ENCODE measurements around the gene PARD3B.

The PARD3B gene

DNA sequence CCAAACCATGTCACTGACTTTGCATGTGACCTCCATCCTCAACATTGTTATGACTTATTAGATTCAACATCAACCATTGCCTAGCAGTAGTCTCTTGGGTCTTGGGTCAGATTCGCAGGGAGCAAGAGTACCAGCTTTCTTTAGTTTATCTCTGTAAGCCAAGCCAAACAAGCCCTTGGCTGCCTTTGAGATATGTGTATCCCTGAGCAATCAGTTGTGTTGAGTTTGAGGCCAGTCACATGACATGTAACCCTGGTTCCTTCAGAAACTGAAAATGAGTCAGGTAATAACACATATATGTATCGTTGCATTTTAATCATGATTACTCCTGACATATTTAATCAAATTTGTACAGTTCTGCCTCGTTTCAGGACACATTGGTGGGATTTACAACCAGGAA, 173.3 kb downstream of the PARD3B start:
- no peak for DNase-seq

DNA sequence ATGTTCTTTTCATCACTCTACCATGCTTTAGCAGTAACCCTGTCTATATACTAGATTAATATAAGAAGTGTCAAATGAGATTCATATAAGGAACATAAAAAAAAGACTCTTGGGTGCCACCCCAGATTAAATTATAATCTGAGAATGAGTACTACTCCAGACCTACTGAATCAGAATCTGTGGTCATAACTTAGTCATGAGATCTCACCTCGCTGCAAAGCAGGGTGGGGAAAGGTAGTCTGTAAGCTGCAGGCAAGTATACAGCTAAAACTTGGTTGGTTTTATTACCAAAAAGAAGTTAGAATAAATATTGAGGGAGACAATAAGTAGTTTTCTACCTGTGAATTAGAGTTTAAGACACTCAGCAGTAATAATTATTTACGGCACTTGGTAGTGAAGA, 175.6 kb downstream of the PARD3B start:
- DNase-seq, result no peak

DNA sequence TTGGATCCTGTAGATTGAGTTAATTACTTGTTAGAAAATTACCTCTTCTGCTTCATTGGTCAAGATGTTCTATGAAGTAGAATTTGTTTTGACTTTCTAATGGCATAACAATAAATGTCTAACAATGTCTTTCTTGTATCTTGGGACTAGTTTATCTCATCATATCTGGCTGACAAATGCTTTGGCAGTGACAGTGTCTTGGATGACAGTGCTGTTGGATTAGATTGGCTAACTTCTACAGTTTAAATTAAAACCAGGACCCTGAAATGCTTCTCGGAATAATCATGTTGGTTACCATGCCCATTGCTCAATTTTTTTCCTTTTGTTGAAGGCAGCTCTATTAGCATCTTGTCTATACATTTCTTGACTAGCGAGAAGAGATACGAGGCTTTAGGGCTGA, 176.9 kb downstream of the PARD3B start:
- DNase-seq, result no peak

DNA sequence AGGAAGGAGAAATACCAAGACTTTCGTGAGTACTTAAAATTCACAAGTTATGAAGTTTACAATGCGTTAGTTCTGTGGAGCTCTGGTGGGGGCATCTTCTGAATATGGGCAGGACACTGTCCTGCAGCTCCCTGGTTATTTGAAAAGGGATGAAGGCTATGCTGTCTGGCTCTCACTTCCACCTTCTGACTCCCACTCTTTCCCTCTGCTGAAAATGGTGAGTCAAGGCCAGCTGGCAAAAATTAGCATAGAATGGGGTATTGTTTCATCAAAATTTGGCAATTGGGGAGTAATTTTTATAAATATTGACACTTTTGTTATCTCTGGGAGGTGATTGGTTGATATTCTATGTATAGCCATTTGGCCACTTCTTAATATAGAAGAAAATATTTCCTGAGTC, 177.4 kb downstream of the PARD3B start:
- DNase-seq, result no peak

DNA sequence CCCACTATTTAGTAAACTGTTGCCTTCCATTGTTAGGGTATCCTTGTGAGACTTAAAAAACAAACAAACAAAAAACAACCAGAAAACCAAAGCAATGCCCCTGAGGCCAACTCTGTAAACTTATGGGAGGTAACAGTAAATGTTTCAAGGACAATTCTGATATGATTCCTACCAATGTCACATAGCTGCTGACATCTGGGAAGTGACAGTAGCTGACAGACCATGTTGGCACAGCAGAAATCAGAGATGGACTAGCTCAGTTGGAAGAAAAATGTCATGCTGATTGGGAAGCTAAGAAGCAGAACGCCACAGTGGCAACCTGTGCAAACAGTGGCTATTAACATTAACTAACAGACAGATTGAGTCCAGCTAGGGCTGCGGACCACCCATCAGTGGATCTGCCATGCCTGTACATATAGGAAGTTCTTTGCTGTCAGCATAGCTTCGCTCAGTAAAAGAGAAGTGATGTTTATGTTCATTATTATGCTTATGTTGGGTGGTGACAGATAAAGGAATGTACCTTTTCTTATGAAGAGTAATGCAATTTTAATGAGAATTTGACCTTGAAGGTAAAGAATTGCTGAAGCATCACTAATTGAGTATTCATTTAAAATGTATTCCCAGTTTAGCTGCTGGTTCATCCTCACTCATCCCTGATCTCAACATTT, 180.6 kb downstream of the PARD3B start:
- no peak for DNase-seq

DNA sequence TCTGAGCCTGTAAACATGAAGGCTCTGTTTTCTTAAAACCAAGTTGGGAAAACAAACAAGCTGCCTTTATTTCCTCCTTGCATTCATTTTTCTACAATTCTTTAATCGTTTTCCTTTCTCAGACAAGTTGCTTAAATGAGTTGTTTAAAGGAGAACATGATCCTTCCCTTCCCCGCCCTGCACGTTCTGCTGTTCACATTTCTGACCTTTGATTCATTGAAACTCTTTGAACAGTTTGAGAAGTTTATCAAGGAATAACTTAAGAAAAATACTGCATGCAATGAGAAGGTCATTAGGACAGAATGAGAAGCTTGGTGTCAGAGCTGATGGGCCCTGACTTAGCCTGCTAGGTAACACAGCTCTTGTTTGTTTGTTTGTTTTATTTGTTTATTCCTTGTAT, 181.6 kb downstream of the PARD3B start:
- no peak for DNase-seq

DNA sequence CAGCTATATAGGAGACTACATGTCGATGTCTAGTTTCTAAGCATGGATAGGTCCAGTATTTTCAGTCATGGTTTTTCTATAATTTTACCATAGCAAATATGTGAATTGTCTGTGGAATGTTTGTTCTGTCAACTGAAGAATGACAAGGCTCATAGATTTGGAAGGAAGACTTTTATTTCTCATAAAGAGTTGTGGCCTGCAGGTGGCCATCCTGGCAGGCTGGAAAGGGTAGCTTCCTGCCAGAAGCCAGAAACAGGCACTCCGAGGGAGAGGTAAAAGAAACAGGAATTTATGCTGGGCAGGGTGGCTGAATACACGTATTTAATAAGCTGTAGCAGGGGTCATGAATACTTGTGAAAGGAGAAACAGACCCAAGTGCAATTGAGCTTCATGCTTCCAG, 182.1 kb downstream of the PARD3B start:
- DNase-seq, result no peak

DNA sequence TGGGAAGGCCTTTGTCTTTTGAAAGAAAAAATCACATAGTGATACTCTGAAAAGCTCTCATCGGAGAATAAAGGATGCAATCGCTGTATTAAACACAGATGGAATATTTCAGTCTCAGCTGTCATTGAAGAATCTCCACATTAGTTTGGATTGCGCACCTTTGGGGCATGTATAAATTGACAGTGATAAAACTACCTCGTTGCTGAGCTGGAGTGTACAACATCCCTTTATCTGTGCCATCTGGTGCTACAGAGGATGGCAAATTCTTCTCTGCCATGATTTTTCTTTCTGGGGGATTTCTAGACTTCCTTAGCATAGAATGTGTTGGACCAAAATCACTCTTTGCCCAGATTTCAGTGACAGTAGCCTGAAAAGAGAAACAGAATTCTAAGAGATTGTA, 185.3 kb downstream of the PARD3B start:
- no peak for DNase-seq

DNA sequence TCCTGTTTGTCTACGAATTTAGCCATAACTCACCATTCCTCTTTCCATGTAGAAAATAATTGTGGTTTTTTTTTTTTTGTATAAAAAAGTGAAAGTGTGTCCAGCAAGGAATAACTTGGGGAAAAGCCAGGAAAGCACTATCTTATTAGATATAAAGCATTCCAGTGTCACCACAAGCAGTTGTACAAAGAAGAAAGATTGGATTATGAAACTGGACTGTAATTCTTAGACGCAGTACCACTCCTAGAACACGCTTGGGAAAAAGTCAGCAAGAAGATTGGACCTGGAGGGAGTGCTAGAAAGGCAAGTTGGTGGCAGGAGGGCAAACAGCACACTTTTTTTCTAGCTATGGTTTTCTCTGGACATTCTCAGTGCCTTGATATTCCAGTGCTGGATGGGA, 186.7 kb downstream of the PARD3B start:
- no peak for DNase-seq

DNA sequence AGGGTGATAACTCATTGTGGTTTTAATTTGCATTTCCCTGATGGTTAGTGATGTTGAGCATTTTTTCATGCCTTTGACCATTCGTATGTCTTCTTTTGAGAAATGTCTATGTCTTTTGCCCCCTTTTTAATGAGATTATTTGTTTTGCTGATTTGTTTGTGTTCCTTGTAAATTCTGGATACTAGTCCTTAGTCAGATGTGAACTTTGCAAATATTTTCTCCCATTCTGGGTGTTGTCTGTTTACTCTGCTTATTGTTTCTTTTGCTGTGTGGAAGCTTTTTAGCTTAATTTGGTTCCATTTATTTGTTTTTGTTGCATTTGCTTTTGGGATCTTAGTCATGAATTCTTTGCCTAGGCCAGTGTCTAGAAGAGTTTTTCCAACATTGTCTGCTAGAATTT, 192.0 kb downstream of the PARD3B start:
- no peak for DNase-seq

DNA sequence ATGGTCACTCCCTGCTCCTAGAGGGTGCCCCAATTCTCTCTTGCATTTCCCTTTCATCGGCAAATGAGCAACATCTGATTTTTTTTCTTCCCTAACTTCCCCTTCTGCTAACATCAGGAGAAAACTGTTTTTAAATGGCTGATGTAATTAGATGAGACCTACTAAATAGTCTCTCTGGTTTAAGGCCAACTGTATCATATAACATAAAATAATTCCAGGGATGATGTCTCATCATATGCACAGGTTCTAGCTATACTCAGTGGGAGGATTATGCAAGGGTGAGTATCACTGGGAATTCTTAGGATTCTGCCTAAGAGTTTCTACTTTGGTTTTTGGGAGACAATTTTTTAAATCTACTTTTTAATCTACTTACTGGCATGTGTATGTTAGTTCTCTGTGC, 193.4 kb downstream of the PARD3B start:
- no peak for DNase-seq

DNA sequence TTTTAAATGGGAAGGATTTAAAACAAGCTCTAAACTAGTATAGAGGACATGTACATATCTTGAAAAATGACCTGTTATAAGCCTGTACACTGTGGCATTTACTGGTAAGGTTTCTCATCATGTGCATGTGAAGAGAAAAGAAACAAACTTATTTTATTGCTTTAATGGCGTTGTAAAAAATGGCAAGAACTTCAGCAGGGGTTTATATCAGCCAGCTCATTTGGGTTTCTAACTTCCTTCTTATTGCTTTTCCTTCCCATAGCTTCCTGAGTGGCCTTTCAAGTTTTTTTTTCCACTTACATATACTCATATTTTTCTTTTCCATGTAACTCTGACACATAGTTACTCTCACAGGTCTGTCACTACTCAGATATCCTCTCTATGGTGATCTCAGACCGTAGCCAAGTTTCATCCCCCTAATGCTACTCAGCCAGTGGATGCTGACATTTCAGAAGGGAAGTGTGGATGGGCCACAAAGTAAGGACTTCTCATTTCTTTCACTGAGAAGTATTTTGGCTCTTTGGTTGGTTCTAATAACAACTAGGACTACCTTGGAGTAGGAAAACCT, 198.2 kb downstream of the PARD3B start:
- no peak for DNase-seq

DNA sequence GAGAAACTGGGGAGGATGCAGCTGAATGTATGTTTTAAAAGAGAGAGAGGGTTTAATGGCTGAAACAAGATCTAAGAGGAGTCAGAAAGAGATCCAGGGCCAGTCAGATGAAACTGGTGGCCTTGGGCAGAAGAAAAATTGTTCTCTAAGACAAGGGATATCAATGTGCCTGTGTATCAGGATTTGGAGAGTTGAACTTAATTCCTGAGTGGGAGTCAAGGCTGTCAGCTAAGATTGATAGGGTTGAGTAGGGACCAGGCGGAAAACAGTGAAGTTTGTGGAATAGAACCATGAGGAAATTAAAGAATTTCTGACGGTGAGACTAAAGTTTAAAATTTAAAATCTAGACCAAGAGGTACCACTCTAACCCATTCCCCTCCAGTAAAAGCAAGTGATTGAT, 199.2 kb downstream of the PARD3B start:
- DNase-seq, result no peak

DNA sequence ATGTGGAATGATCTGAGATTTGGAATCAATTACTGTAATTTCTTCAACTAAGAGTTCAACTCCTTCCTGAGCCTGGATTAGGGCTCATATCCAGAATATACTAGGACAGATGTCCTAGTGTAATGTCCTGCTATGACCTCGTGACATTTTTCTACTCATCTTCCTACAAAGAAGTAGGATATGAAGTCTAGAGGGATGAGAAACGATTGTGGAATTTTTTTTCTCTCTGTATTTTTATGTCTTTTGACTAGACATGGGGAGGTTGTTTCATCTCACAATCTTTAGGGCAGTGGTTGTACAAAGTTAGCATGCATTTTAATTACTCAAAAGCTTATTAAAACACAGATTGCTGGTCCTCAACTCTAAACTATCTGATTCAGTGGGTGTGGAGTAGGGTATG, 203.0 kb downstream of the PARD3B start:
- DNase-seq, result no peak

DNA sequence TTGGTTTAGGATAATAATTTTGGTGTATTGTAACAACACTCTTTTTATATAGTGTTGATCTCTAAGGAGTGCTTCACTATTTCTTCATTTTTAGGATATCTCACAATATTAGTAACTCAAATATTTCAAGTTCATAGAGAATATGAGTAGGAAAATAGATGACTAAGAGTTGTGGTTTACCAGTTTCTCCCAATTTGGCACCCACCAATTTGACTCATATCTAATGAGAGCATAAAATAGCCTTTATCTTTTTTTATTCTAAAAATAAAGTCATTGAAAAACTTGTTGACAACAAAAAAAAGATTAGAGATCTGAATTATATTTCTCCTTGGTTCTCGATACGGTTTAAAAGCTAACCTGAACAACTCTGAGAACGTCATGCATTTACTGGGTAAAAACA, 204.0 kb downstream of the PARD3B start:
- DNase-seq, result no peak

DNA sequence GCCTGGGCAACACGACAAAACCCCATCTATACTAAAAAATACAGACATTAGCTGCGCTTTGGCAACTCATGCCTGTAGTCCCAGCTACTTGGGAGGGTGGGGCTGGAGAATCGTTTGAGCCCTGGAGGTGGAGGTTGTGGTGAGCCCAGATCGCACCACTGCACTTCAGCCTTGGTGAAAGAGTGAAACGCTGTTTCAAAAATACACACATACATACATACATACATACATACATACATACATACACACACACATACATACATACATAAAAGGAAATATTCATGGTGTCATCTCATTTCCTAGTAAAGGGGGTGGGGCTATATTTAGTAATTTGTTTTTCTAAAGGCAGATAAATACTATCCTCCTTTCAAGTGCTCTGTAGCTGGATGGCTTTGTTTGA, 205.1 kb downstream of the PARD3B start:
- DNase-seq, result no peak

DNA sequence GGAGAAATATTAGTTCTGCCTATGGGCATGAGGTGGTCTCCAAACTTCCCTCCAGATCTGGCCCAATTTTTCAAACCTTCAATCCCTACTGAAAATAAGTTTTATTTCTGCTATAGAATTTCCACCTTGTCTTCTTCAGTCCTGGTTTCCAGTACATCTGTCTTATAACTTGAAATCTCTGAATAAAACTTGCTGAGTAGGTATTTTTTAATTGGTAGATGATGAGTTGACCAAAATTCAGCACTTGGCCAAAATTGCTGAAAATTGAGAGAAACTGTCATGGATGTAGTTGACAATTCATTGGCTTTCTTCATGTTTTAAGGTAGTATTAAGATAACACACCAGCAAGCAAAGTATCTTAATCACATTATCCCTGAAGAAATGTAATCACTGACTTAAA, 206.2 kb downstream of the PARD3B start:
- DNase-seq, result no peak

DNA sequence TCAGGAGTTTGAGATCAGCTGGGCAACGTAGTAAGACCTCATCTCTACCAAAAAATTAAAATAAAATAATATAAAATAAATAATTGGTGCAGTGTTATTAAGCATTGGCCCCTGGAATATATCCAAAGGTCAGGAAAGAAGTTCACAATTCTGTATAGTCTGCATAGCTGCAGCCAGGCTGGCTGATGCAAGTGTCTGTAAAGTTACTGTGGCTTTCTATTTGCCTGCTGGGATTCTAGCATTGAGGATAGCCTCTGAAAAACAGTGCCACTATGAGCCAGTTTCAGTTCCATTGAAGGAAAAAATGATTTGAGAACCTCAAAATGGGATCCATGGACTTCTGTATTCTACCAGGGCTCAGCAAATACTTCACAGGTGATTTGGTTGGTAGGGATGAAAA, 208.6 kb downstream of the PARD3B start:
- no peak for DNase-seq

DNA sequence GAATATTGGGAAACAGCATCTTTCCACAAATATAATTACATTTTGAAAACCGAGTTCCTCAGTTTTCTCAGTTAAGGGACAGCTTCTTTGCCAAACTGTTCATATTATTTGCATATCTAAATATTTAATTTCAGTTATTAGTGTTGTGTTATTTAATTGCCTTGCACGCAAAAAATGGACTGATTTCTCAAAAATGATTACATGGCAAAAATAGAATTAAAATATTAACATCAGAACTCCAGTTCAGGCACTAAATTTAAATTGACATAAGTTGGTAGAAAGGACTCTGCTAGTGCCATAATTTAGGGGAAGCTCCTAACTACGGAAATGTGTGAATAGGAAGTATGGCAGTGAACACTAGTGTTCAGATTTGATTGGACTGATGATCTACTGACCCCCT, 209.6 kb downstream of the PARD3B start:
- no peak for DNase-seq

DNA sequence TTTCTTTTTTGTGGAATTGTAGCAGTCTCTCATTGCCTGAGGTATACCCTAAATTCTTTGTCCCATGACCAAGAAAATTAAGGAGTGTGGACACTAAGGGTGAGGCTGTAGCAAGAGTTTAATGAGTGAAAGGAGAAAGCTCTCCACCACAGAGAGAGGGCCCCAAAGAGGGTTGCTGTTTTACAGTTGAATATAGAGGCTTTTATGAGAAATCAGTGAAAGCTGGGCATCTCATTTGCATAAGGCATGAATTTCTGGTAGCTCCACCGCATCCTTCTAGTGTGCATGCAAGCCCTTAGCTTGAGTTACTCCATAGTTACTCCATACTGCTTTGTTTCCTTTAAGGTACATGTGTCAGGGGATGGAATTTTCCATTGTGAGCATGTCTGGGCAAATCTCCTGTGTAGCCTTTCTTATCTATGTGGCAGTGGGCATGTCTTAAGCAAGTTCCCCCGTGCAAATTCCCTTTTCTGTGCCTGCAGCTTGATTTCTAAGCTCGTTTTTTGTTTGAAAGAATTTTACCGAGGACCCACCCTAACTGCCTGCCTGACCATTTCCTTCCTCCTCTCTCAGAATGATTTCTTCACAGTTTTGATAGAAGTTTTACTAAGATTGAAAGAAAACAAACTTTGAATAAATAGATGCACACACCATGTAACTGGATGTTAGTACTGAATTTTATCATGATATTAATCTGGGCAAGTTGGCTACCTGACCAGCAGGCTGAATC, 218.9 kb downstream of the PARD3B start:
- no peak for DNase-seq

DNA sequence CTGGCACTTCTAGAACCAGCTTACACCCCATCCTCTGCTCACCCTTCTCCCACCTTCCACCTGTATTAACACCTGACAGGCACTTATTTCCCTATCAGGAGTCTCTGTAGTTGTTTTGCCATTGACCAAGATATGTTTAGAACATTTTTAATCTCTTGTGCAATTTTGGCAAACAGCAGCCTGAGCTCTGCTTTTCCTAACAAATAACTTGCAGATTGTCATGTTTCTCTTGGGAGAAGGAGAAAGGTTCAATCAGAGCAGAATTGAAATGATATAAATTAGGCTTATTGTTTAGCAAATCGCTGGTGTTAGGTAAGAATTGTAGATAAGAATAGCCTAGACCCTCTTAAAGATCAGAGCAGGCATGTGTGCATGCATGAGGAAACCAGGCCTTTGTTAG, 225.5 kb downstream of the PARD3B start:
- DNase-seq, result no peak

DNA sequence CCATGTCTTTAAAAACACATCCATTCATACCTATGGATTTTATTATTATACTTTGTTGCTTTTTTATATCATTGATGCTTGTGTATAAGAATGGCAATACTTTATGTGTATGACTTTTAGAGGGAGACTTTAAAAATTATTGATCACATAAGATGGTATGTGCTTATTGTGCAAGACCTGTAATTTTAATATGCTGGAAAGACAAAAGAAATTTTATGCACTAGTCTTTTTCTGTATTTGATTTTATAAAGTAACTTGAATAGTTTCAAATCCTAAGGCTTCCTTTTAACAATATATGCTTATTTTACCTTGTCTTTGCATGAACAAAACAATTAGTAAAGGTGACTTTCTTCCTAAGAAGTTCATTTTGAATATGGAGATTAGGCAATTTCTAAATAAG, 226.4 kb downstream of the PARD3B start:
- DNase-seq, result no peak

DNA sequence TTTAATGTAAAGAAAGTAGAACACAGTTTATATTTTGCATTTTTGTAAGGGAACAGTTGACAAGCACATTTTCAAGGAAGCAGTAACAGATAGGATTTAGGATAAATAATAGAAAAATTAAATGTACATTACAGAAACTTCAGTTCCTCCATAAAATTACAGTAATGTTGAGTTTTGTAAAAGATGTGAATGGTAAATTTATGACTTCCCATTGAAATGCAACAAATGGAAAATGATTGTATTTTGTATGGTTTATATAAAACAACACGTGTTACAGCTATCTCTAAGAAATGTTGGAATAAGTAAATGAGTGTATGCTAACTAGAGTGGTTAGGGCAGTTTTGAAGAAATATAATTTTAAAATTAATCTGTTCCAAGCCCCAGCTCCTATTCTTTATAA, 227.3 kb downstream of the PARD3B start:
- DNase-seq, result no peak

DNA sequence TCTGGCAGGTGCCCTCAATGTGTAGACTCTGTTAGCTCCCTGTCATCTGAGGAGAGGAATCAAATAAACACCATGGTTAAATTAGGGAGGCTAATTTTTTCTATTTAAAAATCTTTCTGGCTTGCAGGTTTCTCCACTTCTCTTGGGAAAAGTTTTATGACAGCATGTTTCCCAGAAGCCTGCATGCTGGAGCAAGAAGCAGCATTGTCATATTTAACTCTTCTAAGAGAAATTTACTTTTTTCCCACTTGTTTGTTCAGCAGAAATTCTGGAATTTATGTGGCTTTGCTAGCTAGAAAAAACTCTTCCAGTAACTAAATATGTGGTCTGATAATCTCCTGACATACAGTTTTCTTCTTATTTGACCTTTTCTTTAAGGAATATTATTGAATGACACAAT, 230.5 kb downstream of the PARD3B start:
- DNase-seq, result no peak

Measured in activated CD4-positive, alpha-beta T cell treated with anti-CD3 and anti-CD28 coated beads, Interleukin-2, amount 50 U/mL, for 16 hours (primary cell).